ENCODE data around the gene RNF6.
"Not testable (repeated sequence)": the region's sequence is repeated elsewhere in the genome, so short reads cannot be mapped to it uniquely, and the experiment has no call there.

Gene RNF6

DNA sequence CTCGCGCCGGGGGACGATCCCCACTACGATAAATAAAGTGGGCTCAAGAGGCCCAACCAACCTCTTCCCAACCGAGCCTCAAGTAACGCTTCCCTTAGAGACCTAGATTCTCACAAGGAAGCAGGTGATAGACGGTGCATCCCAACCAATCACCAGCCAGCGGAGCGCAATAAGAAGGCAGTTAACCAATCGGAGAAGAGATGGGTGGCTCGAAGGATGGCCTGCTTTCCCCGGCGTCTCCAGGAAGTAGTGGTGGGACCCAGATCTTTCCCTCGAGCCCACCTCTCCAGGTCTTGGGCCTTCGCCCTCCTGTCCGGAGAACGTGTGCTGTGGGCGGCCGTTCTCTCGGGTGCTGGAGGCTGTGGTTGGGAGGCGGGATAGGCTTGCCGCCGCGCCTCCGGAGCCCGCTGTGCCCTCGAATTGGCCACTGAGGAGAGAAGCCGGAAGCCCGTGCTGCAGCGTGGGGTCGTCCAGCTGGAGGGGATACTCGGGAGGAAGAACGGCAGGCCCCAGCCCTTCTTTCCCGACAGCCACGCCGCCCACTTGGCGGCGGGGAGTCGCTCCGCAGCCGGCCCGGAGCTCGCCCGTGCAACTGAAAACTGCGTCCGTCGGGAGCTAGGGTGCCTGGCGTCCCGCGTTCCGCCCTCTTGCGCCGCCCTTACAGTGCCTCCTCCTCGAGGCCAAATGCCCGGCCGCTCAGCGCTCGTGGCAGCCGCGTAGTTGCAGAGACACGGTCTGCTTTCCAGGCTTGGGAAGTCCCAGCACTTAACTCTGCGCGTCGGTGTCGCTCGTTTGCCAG, at the start of gene RNF6:
TSS of gene RNF6 (minus strand) at position 594 of the 799 bp plus-strand sequence. CDS start 2,665 bp downstream, outside the sequence.
- peak; percentile 97 for ATAC-seq
- Mint-ChIP-seq H3K27ac (peak within 1 kb of the TSS; percentile 96), H3K4me1 (peaks cover 36% of the 10 kb centered on the region), H3K36me3 (peaks cover 53% of the 10 kb centered on the region), H3K9me3 (no peaks in the 10 kb centered on the region), H3K4me3 (peak within 1 kb of the TSS; percentile 91)
- DNase-seq (ENCODE audit: low spot score in 2 of 2), result peak; percentile 81 to 93

DNA sequence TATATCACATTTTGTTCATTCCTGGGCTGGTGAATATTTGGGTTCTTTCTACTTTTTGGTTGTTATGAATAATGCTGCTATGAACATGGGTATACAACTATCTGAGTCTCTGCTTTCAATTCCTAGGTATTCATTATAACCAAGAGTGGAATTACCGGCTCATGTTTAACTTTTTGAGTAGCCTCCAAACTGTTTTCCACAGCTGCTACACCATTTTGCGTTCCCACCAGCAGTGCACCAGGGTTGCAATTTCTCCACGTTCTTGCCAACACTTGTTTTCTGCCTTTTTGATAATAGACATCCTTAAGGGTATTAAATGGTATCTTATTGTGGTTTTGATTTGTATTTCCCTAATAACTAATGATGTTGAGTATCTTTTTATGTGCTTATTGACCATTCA, 48.6 kb upstream of the RNF6 start:
- Mint-ChIP-seq H3K4me3 (no peak overlapping the region), H3K9me3 (no peaks in the 10 kb centered on the region), H3K27ac (peak overlapping the region; percentile 7), H3K4me1 (peaks cover 24% of the 10 kb centered on the region), H3K36me3 (no peaks in the 10 kb centered on the region)
- DNase-seq (ENCODE audit: low spot score in 2 of 2), result no peak
- ATAC-seq, result no peak

DNA sequence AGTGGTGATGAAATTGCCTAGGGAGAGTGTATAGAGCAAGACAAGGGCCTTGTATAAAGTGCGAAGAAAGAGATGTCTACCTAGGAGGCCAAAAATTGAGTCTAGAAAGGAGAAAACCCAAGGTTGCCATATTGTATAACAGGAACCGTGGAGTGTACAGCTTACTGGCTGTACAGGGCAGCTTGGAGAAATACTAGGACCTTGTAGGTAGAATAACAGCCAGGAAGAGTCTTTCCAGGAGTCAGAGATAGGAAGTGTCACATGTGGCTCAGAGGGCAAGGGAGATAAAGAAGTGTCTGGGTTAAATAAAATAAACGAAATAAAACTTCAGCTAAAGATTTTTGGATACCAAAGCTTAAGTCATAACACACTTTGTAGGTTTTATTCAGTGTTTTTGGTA, 44.2 kb upstream of the RNF6 start:
- ATAC-seq (no peak), DNase-seq (ENCODE audit: low spot score in 2 of 2) (no peak)
- no peak overlapping the region for H3K4me3 Mint-ChIP-seq
- no peaks in the 10 kb centered on the region for H3K36me3 Mint-ChIP-seq
- no peak overlapping the region for H3K27ac Mint-ChIP-seq
- peaks cover 2% of the 10 kb centered on the region for H3K9me3 Mint-ChIP-seq
- H3K4me1 Mint-ChIP-seq, result peaks cover 40% of the 10 kb centered on the region

DNA sequence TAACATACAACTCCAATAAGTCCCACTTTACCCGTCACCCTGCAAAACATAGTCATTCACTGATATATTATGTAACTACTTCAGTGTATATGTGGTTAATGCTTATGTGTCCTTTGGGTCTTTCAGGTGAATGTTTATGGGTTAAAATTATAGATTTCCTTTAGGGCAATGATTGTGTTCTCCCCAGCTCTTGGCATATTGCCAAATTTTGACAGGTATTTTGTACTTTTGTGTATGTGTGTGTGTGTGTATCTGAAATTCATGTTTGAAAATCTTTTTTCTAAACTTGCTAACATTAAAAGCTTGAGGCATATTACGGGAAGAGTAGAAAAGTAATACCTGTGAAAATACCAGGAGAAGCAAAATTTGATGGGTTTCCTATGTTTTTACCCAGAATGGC, 40.0 kb upstream of the RNF6 start:
- DNase-seq (ENCODE audit: low spot score in 2 of 2), result no peak
- Mint-ChIP-seq H3K4me1 (peaks cover 45% of the 10 kb centered on the region), H3K27ac (no peak overlapping the region), H3K36me3 (peaks cover 6% of the 10 kb centered on the region), H3K9me3 (peaks cover 2% of the 10 kb centered on the region), H3K4me3 (no peak overlapping the region)
- ATAC-seq, result no peak

DNA sequence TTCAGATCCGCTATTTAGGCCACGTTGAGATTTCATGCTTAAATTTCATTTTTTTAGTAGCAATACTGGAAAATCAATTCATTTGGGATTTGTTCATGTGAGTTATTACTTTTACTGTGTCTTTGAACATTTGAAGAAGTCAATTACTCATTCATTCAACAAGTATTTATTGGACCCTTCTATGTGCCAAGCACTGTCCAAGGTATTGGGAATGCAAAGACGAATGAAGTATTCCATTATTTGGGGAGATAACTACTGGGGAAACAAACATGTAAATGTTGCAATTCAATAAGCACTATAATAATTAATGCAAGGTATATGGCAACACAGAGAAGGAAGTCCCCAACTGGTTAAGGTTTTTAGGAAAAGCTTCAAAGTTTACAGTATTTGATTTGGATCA, 37.5 kb upstream of the RNF6 start:
- H3K4me1 Mint-ChIP-seq, result peaks cover 34% of the 10 kb centered on the region

DNA sequence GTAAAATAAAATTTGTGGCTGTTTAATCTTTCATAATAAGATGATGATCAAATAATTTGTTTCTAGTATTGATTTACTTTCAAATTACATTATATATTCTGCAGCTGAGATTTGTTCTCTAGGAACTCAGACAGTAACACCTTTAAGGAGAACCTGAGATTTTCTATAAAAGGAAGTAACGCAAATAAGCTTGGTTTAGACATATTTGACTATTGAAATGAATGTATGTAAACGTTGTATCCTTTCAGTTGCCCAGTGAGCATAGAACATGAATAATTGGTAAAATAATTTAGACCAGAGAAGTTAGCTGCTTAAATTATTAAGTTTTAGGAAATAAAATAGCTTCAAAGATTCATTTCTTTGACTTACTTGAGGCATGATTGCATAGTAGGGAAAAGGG, 34.9 kb upstream of the RNF6 start:
- Mint-ChIP-seq H3K4me1 (peaks cover 39% of the 10 kb centered on the region), H3K36me3 (peaks cover 6% of the 10 kb centered on the region)

More for the DNA sequence above, 37.5 kb upstream of the RNF6 start:
- H3K27ac Mint-ChIP-seq, result no peak overlapping the region
- DNase-seq (ENCODE audit: low spot score in 2 of 2), result no peak
- peaks cover 6% of the 10 kb centered on the region for H3K36me3 Mint-ChIP-seq
- H3K9me3 Mint-ChIP-seq, result peaks cover 2% of the 10 kb centered on the region
- no peak overlapping the region for H3K4me3 Mint-ChIP-seq
- no peak for ATAC-seq

DNA sequence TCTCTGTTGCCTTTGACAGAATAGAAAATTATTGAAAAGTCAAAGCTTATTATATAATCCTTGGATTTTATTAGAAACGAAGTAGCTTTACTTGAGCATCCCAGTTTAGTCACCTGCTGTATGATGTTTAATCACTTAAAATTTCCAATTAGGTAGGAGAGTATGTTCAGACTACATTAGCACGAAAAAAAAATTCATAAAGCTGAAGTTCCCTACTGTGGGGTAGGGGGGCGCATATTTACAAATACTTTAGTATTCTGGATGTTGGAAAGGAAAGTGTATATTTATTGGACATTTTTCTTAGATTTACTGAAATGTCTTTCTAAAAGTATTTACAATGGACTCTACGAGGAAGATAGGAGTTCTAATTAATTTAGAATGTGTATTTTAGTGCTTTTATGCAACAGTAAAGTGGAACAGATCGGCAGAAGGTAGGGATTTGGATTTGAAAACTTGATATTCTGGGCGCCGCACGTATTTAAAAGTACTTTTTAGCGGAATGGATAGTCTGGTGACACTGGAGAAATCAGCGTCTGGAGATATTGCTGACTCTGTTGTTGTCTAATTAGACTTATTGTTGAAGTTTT, 33.7 kb upstream of the RNF6 start:
- Mint-ChIP-seq H3K27ac (peak overlapping the region; percentile 74), H3K4me1 (peaks cover 26% of the 10 kb centered on the region), H3K9me3 (no peaks in the 10 kb centered on the region), H3K4me3 (peak overlapping the region; percentile 83), H3K36me3 (peaks cover 6% of the 10 kb centered on the region)
- DNase-seq (ENCODE audit: low spot score in 2 of 2) (no peak), ATAC-seq (no peak)

More for the DNA sequence above, 34.9 kb upstream of the RNF6 start:
- DNase-seq (ENCODE audit: low spot score in 2 of 2) (no peak), ATAC-seq (no peak)
- Mint-ChIP-seq H3K9me3 (no peaks in the 10 kb centered on the region), H3K27ac (no peak overlapping the region), H3K4me3 (no peak overlapping the region)

DNA sequence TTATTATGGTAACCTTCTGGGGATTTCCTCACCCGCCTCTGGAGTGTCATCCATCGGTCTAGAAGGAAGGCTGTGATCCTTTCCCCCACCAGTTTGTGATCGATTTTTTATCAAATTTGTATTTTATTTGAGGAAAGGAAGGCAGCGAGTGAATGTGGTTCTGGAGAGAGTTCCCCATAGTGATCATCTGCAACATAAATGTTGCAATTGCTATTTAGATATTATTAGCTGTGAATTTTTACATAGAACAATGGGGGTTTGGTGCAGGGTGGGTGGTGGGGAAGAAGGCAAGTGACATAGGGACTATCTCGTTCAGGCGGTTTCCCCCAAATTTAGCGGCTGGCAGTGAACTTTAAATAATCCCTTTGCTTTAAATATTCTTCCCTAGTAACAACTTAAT, 33.0 kb upstream of the RNF6 start:
- Mint-ChIP-seq H3K9me3 (no peaks in the 10 kb centered on the region), H3K36me3 (peaks cover 6% of the 10 kb centered on the region), H3K27ac (peak overlapping the region; percentile 74), H3K4me1 (peaks cover 19% of the 10 kb centered on the region), H3K4me3 (peak overlapping the region; percentile 83)
- DNase-seq (ENCODE audit: low spot score in 2 of 2), result no peak
- no peak for ATAC-seq

DNA sequence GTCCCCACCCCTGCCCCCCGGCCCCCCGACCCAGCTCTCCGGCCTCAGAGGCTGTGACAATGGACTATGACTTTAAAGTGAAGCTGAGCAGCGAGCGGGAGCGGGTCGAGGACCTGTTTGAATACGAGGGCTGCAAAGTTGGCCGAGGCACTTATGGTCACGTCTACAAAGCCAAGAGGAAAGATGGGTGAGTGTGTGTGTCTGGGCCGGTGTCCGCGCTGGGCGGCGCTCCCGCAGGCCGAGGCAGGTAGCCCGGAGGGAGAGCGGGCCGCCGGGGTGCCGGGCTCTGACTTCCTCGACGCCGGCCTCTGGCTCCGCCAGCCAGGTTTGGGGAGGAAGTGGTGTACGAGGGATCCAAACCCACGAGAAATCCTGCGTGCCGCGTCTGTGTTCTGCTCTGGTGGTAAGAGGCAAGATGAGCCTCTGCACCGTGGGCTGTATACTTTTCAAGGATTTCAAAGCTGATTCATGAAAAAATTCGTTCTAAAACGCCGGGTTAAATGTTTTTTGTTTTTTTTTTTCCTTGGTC, 32.5 kb upstream of the RNF6 start:
- peak; percentile 47 for ATAC-seq
- DNase-seq (ENCODE audit: low spot score in 2 of 2), result peak; percentile 25 to 68
- no peaks in the 10 kb centered on the region for H3K9me3 Mint-ChIP-seq
- peaks cover 6% of the 10 kb centered on the region for H3K36me3 Mint-ChIP-seq
- H3K4me3 Mint-ChIP-seq, result peak overlapping the region; percentile 83
- H3K27ac Mint-ChIP-seq, result peak overlapping the region; percentile 74
- H3K4me1 Mint-ChIP-seq, result peaks cover 18% of the 10 kb centered on the region

DNA sequence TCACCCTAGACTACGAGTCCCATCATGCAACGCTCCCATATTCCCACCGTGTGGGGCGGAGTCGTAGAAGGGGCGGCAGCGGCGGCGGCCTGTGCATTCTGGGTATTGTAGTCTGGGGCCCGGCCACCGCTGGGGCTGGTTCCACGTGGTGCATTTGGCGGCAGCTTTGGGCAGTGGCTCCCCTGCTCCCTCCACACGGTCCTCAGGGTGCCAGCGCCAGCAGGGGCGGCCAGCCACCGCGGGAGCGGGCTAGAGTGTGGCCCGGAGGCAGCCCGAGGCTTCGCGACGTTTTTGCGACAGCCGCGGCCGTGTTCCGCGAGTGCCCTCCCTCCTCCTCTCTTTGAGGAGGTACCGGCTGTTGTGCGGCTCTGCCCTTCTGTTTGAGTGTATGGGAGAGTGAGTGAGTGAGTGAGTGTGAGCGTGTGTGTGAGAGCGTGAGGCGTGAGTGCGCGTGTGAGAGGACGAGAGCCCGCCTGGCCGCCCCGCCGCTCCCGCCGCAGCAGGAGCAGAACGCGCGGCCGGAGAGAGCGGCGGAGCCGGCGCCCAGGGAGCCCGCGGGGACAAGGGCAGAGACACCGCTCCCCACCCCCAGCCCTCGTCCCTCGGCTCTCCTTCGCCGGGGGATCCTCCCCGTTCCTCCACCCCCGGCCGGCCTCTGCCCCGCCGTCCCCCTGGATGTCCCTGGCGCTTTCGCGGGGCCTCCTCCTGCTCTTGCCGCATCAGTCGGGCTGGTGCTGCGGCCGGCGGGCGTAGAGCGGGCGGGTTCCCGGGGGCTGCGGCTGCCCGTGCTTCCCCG, 31.9 kb upstream of the RNF6 start, which contains the start of gene CDK8:
TSS of gene CDK8 (plus strand) at position 343 of the 796 bp plus-strand sequence. CDS start 513 bp downstream, outside the sequence.
- DNase-seq (ENCODE audit: low spot score in 2 of 2) (peak; percentile 83 to 93), ATAC-seq (peak; percentile 93)
- Mint-ChIP-seq H3K27ac (peak within 1 kb of the TSS; percentile 90), H3K9me3 (no peaks in the 10 kb centered on the region), H3K4me1 (peaks cover 18% of the 10 kb centered on the region), H3K36me3 (peaks cover 6% of the 10 kb centered on the region), H3K4me3 (peak within 1 kb of the TSS; percentile 83)

DNA sequence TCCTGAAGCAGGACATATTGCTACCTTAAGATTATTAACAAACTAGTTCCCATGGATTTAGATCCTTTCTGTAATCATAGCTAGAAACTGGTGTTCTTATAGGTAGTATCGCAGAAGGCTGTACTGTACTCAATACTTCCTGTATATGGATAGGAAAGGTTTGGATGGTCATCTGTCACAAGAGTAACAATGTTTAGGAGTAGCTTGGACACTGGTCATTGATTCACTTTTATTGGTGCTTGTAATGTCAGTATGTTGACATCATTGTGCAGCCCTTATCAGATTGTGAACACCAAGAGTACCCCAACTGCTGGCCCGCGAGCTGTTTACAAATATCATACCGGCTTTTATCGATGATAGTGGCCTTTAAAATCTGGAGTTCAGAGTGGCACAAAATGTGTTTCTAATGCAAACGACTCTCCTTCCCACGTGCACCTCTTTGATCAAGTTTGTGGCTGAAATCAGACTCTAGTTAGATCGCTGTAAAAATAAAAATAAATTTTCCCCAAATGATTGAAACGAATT, 31.2 kb upstream of the RNF6 start:
- peak overlapping the region; percentile 83 for H3K4me3 Mint-ChIP-seq
- peaks cover 6% of the 10 kb centered on the region for H3K36me3 Mint-ChIP-seq
- ATAC-seq (no peak), DNase-seq (ENCODE audit: low spot score in 2 of 2) (no peak)
- peak overlapping the region; percentile 90 for H3K27ac Mint-ChIP-seq
- H3K9me3 Mint-ChIP-seq, result no peaks in the 10 kb centered on the region
- H3K4me1 Mint-ChIP-seq, result peaks cover 18% of the 10 kb centered on the region

DNA sequence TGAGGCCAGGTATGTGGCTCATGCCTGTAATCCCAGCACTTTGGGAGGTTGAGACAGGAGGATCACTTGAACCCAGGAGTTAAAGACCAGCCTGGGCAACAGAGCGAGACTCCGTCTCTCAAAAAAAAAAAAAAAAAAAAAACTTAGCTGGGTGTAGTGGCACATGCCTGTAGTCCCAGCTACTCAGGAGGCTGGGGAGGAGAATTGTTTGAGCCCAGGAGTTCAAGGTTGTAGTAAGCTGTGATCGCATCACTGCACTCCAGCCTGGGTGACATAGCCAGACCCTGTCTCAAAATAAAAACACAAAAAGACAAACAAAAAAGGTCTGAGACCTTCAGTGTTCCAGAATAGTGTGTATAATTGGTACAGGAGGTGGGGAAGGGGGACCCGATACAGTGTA, 29.9 kb upstream of the RNF6 start:
- peaks cover 12% of the 10 kb centered on the region for H3K4me1 Mint-ChIP-seq
- not testable (repeated sequence) for H3K9me3 Mint-ChIP-seq; DNase-seq (ENCODE audit: low spot score in 2 of 2); ATAC-seq; H3K27ac Mint-ChIP-seq; H3K4me3 Mint-ChIP-seq; H3K36me3 Mint-ChIP-seq

DNA sequence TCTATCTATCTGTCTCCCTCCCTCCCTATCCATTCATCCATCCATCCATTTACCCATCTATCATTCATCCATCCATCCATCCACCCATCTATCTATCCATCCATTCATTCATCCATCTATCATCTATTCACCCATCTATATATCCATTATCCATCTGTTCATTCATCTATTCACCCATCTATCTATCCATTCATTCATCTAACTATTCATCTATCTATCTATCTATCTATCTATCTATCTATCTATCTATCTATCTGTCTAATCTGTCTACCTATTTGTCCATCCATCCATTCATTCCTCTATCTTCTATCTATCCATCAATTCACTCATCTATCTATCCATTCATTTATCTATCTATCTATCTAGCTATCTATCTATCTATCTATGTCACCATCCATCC, 27.4 kb upstream of the RNF6 start:
- Mint-ChIP-seq H3K9me3 (no peaks in the 10 kb centered on the region), H3K27ac (no peak overlapping the region), H3K4me3 (no peak overlapping the region), H3K4me1 (peaks cover 6% of the 10 kb centered on the region), H3K36me3 (no peaks in the 10 kb centered on the region)
- DNase-seq (ENCODE audit: low spot score in 2 of 2) (no peak), ATAC-seq (no peak)

DNA sequence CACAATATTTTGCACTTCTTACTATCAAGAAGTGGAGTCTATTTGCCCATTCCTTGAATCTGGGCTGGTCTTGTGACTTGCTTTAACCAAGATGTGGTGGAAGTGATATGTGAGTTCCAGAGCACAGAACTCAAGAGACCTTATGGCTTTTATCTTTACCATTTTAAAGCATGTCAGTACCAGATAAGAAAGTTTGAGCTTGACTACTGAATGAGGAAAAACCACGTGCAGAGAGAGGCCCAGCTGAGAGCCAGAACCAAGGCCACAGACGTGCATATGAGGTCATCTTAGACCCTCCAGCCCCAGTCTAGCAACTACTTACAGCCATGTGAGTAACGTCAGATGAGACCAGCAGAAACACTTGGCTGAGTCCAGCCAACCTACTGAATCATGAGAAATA, 25.5 kb upstream of the RNF6 start:
- no peak overlapping the region for H3K27ac Mint-ChIP-seq
- H3K4me1 Mint-ChIP-seq, result no peaks in the 10 kb centered on the region
- DNase-seq (ENCODE audit: low spot score in 2 of 2), result no peak
- H3K4me3 Mint-ChIP-seq, result no peak overlapping the region
- H3K36me3 Mint-ChIP-seq, result no peaks in the 10 kb centered on the region
- H3K9me3 Mint-ChIP-seq, result no peaks in the 10 kb centered on the region
- no peak for ATAC-seq

DNA sequence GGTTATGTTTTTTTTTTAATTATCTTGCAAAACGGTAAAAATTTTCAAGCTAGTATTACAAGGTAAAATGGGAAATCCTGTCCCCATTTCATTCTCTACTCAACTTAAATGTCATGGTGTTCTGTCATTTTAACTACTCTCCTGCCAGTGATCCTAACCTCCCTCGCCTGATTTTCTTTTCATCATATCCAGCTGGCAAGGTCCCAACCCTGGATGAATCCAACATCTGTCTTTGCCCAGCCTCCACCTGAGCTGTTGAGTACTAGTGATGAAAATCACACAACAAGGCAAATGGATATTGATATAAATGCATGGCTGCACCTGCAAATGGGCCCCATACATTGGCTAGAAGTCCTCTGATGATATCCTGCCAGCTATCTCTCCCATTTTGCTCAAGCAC, 24.9 kb upstream of the RNF6 start:
- ATAC-seq (no peak), DNase-seq (ENCODE audit: low spot score in 2 of 2) (no peak)
- Mint-ChIP-seq H3K9me3 (no peaks in the 10 kb centered on the region), H3K4me3 (no peak overlapping the region), H3K4me1 (no peaks in the 10 kb centered on the region), H3K36me3 (no peaks in the 10 kb centered on the region), H3K27ac (no peak overlapping the region)

Measured in stimulated activated effector memory CD8-positive, alpha-beta T cell treated with anti-CD3 and anti-CD28 coated beads, Interleukin-12 subunit alpha, Interleukin-12 subunit beta, amount 100 ng/mL, for 72 hours (primary cell).